ENCODE results near the gene NME2. TPM values are rescaled to one million over a fixed set of nuclear protein-coding genes. Genes with fewer than 3 reads are reported as not detected.
"Not testable (repeated sequence)": the region's sequence is repeated elsewhere in the genome, so short reads cannot be mapped to it uniquely, and the experiment has no call there.

NME2 gene
- total RNA-seq = not detected

GRCh38 chr17:51166198-51166986 lies at the start of gene NME2:
TSS of gene NME2 (plus strand) at chr17:51166411. CDS start at chr17:51166831, 420 bp downstream.
- peak; percentile 41 for DNase-seq

GRCh38 chr17:51118330-51119195 lies 47.6 kb upstream of the NME2 start:
- DNase-seq = no peak

DNA sequence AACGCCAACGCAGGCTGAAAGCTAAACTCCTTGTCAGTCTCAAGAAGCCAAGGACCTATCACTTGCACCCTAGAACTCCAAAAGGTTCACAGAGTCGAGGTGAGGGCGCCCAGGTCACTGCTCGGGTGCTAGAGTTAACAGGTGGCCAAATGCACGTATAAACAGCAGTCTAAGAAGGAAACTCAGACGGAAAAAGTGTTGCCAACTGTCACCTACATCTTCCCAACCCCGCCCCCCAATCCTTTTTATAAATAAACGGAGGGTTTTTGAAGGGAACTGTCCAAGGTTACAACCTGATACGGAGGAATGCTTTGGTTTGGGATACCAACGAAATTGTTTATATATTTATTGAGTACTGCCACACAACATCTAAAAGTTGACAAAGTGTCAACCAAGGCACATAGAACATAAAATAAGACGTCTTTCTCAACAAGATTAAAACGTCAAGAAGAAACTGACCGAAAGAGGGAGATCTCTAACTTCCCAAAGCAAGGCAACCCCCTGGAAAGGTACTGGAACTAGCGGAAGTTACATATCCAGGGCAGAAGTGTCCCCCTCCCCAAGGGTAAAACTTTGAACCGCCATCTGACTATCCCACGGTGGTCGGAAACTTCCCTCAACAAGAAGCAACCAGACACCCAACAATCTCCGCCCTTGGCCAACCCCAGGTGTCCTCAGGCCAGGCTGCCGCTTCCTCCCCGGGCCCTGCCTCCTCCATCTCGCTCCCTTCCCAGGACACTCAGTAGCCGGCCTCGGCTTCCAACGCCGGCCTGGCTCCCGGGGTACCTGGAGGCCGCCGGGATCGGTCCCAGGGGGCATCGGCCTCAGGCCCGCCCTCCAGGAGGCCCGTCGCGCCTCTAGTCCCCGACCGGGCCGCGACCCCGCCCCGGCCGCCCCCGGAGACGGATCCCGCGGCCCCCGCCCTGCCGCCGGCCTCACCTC lies 46.5 kb upstream of the NME2 start:
- peak; percentile 13 for DNase-seq

DNA sequence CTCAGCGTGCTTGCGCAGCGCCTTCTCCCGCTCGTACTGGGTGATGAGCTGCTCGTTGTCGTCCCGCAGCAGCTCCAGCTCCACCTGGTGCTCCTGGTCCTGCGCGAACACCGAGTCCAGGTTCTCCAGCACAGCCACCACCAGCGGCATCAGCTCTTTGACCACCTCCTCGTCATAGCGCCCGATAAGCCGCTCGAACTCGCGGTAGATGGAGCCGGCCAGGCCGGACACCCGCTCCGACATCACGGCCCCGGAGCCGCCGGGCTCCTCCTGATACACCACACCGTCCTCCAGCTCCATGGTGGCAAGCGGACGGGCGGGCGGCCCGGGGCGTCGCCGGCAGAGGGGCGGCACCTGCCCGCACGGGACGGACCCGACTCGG lies 45.9 kb upstream of the NME2 start:
- peak; percentile 40 for DNase-seq

- peak; percentile 86 for DNase-seq
These were observed 45.2 kb upstream of the NME2 start, which contains the start of gene SPAG9 for GRCh38 chr17:51120739-51121619. TSS of gene SPAG9 (minus strand) at chr17:51120868. CDS start at chr17:51120656, 212 bp downstream.

DNA sequence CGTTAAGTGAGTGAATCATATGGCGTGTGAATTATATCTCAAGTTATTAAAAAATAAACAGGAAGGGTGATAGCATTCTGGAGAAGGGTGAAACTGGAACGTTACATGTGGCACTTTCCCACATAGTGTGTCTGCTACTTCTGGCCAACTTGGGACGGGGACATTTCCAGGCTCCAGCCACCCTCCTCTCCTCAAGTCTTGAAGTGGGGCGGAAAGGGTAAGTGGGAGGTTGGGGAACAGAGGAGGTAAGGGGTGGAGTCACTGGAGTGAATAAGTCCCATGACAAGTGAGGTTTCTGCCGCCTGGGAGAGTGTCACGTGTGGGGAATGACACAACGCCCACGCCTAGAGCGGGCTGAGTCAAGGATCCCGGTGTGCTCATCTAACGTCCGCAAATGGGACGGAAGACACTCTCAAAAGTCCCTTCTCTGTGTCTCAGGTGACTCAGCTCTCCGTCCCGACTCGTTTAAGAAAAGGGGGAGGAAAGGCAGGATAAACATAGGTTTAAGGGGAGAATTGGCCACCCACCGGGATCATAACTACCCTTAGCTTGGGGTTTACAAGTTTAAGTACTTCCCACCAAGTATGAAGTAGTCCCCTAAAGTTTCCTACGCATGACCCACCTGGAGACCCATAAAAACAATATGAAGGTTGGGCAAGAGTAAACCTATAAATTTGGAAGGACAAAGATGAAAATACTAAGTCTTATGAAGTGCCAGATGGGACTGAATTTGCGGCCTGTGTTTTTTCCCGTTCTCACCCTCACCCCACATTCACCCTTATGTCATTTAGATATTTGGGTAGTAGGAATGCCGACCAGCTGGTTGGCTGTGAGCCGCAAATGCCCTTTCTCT lies 44.4 kb upstream of the NME2 start:
- DNase-seq = peak; percentile 60

- not testable (repeated sequence) for DNase-seq
These were observed 43.6 kb upstream of the NME2 start for GRCh38 chr17:51122473-51123115.

DNA sequence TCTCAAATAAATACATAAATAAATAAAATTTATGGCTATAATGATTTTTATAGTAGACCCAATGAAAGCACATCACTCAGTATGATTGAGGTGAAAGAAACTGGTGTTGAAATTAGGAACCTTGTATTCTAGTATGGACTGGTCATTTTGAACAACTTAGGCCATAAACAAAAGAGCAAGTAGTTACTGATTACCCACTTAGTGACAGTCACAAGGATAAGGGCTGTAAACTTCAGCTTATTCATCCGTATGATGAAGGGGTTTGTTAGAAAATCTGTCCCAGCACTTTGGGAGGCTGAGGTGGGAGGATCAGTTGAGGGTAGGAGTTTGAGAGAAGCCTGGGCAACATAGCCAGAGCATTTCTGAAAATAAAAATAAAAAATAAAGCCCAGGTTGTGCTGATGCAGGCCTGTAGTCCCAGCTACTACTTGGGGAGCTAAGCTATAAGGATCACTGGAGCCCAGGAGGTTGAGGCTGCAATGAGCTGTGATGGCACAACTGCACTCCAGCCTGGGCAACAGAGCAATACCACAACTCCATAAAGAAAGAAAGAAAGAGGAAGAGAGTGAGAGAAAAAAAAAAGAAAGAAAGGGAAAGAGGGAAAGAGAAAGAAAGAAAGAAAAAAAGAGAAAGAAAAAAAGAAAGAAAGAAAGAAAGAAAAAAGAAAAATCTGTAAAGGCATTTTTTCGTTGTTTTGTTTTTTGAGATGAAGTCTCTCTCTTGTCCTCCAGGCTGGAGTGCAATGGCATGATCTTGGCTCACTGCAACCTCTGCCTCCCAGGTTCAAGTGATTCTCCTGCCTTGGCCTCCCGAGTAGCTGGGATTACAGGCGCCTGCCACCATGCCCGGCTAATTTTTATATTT lies 41.3 kb upstream of the NME2 start:
- DNase-seq = no peak

GRCh38 chr17:51128076-51128475 lies 38.1 kb upstream of the NME2 start:
- DNase-seq = no peak

DNA sequence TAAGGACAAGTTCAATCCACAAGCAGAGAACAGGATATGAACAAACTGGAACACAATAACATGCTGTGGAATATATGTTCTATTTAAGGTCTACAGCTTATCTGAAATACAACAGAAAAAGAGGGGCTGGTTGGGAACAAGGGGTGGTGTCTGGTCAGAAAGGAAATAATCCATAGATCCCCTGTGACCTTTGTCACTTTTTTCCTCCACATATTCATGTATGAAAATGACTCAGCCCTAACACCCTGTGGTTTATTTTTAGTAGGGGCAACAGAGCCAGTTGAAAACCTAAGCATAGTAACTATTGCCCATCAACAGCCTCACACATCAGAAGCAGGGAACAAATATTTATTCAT lies 33.3 kb upstream of the NME2 start:
- DNase-seq = no peak

GRCh38 chr17:51133365-51133764 lies 32.8 kb upstream of the NME2 start:
- DNase-seq = no peak

DNA sequence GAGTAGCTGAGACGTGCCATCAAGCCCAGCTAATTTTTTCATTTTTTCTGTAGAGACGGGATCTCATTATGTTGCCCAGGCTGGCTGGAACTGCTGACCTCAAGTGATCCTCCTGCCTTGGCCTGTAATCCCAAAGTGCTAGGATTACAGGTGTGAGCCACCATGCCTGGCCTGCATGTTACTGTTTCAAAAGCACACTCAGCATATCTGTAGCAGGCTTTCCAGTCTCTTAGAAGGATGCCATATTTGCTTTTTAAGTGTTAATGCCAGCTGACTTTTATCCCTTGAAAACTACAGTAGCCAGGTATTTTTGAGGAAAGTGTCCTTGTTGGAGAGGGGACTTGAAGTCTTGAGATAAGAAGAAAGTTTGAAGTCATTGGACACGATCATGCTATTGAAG lies 30.3 kb upstream of the NME2 start:
- DNase-seq = no peak

DNA sequence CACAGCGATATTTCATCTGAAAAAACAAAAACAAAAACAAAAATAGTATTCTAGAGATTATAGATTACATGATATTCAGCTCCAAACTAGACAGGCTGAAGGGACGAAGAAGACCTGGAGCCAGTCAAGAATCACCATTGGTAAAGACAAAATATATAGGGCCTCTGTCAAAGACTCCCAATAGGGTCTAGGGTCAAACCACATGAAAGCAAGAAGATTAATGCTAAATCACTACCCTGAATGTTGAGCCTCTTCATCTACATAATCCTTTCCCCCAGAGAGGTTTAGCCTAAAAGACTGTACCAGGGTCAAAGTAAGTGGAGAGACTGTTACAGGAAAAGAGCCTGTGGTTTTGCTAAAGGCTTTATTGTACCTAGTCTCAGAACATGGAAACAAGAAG lies 23.6 kb upstream of the NME2 start:
- DNase-seq = no peak

GRCh38 chr17:51144266-51145022 lies 21.8 kb upstream of the NME2 start:
- no peak for DNase-seq

- DNase-seq = no peak
These were observed 18.6 kb upstream of the NME2 start for GRCh38 chr17:51147650-51148049.

DNA sequence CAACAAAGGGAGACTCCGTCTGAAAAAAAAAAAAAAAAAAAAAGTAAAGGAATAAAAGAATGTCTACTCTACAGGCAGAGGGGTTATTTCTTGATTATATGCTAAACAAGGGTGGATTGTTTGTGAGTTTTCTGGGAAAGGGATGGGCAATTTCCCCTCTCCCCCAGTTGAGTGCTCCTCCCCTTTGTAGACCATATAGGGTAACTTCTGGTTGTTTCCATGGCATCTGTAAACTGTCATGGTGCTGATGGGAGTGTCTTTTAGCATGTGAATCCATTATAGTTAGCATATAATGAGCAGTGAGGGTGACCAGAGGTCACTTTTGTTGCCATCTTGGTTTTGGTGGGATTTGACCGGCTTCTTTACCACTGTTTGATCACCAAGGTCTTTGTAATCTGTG lies 17.0 kb upstream of the NME2 start:
- no peak for DNase-seq

DNA sequence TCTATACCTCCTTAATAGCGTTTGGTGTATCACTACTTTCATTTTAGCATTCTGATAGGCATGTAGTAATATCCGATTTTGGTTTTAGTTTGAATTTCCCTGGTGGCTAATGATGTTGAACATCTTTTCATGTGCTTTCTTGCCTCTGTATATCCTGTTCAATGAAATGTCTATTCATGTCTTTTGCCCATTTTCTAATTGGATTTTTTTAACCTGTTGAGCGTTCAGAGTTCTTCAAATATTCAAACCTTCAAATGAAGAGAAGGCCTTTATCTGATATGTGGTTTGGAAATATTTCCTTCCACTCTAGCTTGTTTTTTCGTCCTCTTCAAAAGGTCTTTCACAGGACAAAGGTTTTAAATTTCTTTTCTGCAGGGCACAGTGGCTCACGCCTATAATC lies 15.3 kb upstream of the NME2 start:
- DNase-seq = no peak

DNA sequence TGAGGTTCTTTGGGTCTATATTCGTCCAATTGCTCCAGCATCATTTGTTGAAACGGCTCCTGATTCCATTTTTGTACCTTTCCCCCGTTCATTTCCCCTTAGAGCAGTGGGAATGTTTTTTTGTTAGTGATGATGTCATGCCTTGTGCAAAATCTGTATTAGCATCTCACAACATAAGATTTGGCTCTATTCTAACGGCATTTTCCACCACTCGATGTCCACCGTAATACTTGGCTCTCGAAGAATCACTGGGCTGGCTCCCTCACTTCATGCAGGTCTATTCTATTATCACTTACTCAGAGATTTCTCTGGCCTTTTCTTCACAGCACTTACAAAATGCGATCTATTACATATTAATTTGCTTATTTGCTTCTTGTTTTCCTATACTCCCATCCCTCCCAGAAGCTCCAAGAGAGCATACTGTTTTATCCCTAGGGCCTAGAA lies 13.4 kb upstream of the NME2 start:
- DNase-seq = no peak

Data from effector CD4-positive, alpha-beta T cell (primary cell).